ENCODE measurements around the gene NUCB1. TPM values are rescaled to one million over a fixed set of nuclear protein-coding genes. Genes with fewer than 3 reads are reported as not detected.
A peak's percentile ranks its signal among the peaks of the same experiment; 100 is the strongest.

Gene NUCB1
- total RNA-seq, 1 experiment from 2014 or later, result 142 TPM

DNA sequence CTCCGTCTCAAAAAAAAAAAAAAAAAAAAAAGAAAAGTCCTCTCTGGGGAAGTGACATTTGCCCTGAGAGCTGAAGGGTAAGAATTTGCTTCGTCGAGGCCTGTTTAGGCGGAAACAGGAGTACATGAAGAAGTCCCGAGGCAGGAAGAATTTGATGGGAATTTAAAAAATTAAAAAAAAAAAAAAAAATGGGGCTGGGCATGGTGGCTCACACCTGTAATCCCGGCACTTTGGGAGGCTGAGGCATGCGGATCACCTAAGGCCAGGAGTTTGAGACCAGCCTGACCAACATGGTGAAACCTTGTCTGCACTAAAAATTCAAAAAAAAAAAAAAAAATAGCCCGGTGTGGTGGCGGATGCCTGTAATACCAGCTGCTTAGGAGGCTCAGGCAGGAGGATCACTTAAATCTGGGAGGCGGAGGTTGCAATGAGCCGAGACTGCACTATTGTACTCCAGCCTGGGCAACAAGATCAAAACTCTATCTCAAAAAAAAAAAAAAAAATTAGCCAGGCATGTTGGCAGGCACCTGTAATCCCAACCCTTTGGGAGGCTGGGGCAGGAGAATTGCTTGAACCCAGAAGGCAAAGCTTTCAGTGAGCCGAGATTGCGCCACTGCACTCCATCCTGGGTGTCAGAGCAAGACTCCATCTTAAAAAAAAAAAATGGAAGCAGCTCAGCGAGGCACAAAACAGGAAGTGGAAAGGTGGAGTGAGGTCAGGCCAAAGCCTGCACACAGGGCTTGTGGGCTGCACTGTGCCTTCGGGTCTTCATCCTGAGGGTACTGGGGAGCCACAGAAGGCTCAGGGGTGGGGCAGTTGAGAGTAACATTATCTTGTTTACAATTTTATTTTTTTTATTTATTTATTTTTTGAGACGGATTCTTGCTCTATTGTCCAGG is 59.5 kb downstream of the NUCB1 start:
- ChIA-PET CTCF (interaction anchor here (0.6 kb wide), 2 partner anchors 34 to 284 kb away, joined by 3 read pairs; partner anchors contain the start of gene GYS1), POLR2A (interaction anchor here (0.6 kb wide), 1 partner anchor 79 kb away, joined by 3 read pairs; no protein-coding TSS in a partner anchor)
- DNase-seq, result no peak

DNA sequence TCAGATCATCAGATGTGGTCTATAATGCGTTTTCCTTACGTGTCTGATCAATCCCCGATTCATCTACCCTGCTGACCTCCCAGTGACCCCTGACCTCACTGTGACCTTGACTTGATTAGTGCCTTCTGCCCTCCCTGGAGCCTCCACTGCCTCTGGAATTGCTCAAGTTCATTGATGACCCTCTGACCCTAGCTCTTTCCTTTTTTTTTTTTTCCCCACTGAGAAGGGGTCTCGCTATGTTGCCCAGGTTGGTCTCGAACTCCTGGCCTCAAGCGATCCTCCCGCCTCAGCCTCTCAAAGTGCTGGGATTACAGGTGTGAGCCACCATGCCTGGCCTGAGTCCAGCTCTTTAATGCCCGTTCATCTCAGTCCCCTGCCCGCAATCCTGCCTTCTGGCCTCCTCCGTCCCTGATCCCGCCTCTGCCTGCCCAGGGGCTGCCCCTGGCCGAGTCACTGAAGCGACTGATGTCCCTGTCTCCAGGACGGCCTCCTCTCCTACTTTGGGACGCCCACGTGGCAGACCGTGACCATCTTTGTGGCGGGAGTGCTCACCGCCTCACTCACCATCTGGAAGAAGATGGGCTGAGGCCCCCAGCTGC is 61.0 kb downstream of the NUCB1 start:
- Histone ChIP-seq H3K4me3 (ENCODE audit: low read depth, low read length) (no peak overlapping the region), H3K9me3 (no peaks in the 10 kb centered on the region), H3K36me3 (ENCODE audit: control insufficient read depth, insufficient read depth, low read length) (peaks cover 4% of the 10 kb centered on the region), H3K4me1 (peaks cover 20% of the 10 kb centered on the region), H3K27me3 (replicated peaks; ENCODE audit: control insufficient read depth, insufficient read depth, low read length) (no peaks in the 10 kb centered on the region)
- Mint-ChIP-seq H3K27me3 (ENCODE audit: insufficient read depth, unreplicated experiment) (no peaks in the 10 kb centered on the region), H3K4me3 (ENCODE audit: unreplicated experiment) (peak overlapping the region; percentile 96), H3K36me3 (ENCODE audit: insufficient read depth, unreplicated experiment) (peaks cover 84% of the 10 kb centered on the region), H3K9me3 (ENCODE audit: unreplicated experiment) (no peaks in the 10 kb centered on the region), H3K27ac (ENCODE audit: unreplicated experiment) (peak overlapping the region; percentile 96), H3K4me1 (ENCODE audit: low read depth, unreplicated experiment) (peaks cover 40% of the 10 kb centered on the region)
- TF ChIP-seq, protein P1, sequence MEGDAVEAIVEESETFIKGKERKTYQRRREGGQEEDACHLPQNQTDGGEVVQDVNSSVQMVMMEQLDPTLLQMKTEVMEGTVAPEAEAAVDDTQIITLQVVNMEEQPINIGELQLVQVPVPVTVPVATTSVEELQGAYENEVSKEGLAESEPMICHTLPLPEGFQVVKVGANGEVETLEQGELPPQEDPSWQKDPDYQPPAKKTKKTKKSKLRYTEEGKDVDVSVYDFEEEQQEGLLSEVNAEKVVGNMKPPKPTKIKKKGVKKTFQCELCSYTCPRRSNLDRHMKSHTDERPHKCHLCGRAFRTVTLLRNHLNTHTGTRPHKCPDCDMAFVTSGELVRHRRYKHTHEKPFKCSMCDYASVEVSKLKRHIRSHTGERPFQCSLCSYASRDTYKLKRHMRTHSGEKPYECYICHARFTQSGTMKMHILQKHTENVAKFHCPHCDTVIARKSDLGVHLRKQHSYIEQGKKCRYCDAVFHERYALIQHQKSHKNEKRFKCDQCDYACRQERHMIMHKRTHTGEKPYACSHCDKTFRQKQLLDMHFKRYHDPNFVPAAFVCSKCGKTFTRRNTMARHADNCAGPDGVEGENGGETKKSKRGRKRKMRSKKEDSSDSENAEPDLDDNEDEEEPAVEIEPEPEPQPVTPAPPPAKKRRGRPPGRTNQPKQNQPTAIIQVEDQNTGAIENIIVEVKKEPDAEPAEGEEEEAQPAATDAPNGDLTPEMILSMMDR (IDR thresholded peaks at IDR 0.05; ENCODE audit: insufficient read depth in 1 of 2, low read depth in 1 of 2, low read length in 1 of 2, severe bottlenecking in 1 of 2, unreplicated experiment in 1 of 2), result no peak
- ChIA-PET POLR2A (interaction anchor here (0.6 to 1.5 kb wide), 5 partner anchors 9 to 42 kb away, joined by 3 to 9 read pairs (median 8); partner anchors contain the start of gene DHDH), CTCF (interaction anchor here (1.4 to 1.5 kb wide), 3 partner anchors 10 to 117 kb away, joined by 6 to 9 read pairs (median 7); partner anchors contain the start of gene NUCB1)
- no TSS peak for BruUV-seq (replicated peaks)
- peak in 1 of 2 experiments; percentile 46 for DNase-seq
- intact Hi-C loops (cut with micrococcal nuclease; ENCODE audit: unreplicated experiment), result loop anchor here (5.0 kb wide), 2 partner anchors 119 to 324 kb away; partner anchors contain the start of gene DBP

More for the DNA sequence above, 59.5 kb downstream of the NUCB1 start:
- no peaks in the 10 kb centered on the region for H3K9me3 Mint-ChIP-seq (ENCODE audit: unreplicated experiment)
- H3K36me3 Mint-ChIP-seq (ENCODE audit: insufficient read depth, unreplicated experiment), result peaks cover 74% of the 10 kb centered on the region
- Histone ChIP-seq H3K36me3 (ENCODE audit: control insufficient read depth, insufficient read depth, low read length) (peaks cover 2% of the 10 kb centered on the region; the same call in 1 of the 2 replicates), H3K4me1 (peaks cover 28% of the 10 kb centered on the region), H3K27me3 (replicated peaks; ENCODE audit: control insufficient read depth, insufficient read depth, low read length) (no peaks in the 10 kb centered on the region), H3K9me3 (no peaks in the 10 kb centered on the region), H3K4me3 (ENCODE audit: low read depth, low read length) (no peak overlapping the region)
- no peaks in the 10 kb centered on the region for H3K27me3 Mint-ChIP-seq (ENCODE audit: insufficient read depth, unreplicated experiment)
- no TSS peak for BruUV-seq (replicated peaks)
- peak overlapping the region; percentile 51 for H3K27ac Mint-ChIP-seq (ENCODE audit: unreplicated experiment)
- H3K4me3 Mint-ChIP-seq (ENCODE audit: unreplicated experiment), result no peak overlapping the region
- intact Hi-C loops (cut with micrococcal nuclease; ENCODE audit: unreplicated experiment), result loop anchor here (5.0 kb wide), 2 partner anchors 117 to 322 kb away; partner anchors contain the start of gene DBP
- peaks cover 37% of the 10 kb centered on the region for H3K4me1 Mint-ChIP-seq (ENCODE audit: low read depth, unreplicated experiment)
- TF ChIP-seq, protein P1 (IDR thresholded peaks at IDR 0.05; ENCODE audit: insufficient read depth in 1 of 2, low read depth in 1 of 2, low read length in 1 of 2, severe bottlenecking in 1 of 2, unreplicated experiment in 1 of 2), result no peak

DNA sequence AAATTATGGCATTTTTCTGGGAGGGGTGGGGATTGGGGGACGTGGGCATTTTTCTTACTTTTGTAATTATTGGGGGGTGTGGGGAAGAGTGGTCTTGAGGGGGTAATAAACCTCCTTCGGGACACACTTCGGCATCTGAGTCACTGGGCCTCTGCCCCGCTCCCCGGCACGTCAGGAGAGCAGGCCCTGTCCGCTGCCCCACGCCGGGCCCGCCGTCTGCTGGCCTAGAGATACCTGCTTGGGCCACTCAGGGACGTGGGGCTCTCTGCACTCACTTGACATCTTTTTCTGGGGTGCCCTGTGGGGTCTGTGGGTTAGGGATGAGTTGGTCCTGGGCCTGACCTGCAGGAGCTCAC is 61.5 kb downstream of the NUCB1 start:
- 0 out of 2 replicates have a peak, but pooled peaks cover 3% of the 10 kb centered on the region for H3K9me3 ChIP-seq
- ChIA-PET POLR2A (interaction anchor here (0.6 to 1.5 kb wide), 8 partner anchors 9 to 83 kb away, joined by 3 to 9 read pairs (median 6); partner anchors contain the start of genes DHDH, GYS1, NUCB1 and RUVBL2), CTCF (interaction anchor here (0.6 to 1.5 kb wide), 4 partner anchors 9 to 166 kb away, joined by 3 to 9 read pairs (median 6); partner anchors contain the start of gene NUCB1)
- peaks cover 6% of the 10 kb centered on the region for H3K36me3 ChIP-seq (ENCODE audit: control insufficient read depth, insufficient read depth, low read length)
- no peak for DNase-seq
- Mint-ChIP-seq H3K27me3 (ENCODE audit: insufficient read depth, unreplicated experiment) (no peaks in the 10 kb centered on the region), H3K4me3 (ENCODE audit: unreplicated experiment) (peak overlapping the region; percentile 96), H3K9me3 (ENCODE audit: unreplicated experiment) (no peaks in the 10 kb centered on the region), H3K27ac (ENCODE audit: unreplicated experiment) (peak overlapping the region; percentile 96), H3K4me1 (ENCODE audit: low read depth, unreplicated experiment) (peaks cover 40% of the 10 kb centered on the region), H3K36me3 (ENCODE audit: insufficient read depth, unreplicated experiment) (peaks cover 86% of the 10 kb centered on the region)
- H3K27me3 ChIP-seq (replicated peaks; ENCODE audit: control insufficient read depth, insufficient read depth, low read length), result no peaks in the 10 kb centered on the region
- intact Hi-C loops (cut with micrococcal nuclease; ENCODE audit: unreplicated experiment), result loop anchor here (2.0 to 5.0 kb wide), 4 partner anchors 29 to 324 kb away; partner anchors contain the start of genes DBP, DHDH, GYS1 and RUVBL2
- no peak overlapping the region for H3K4me3 ChIP-seq (ENCODE audit: low read depth, low read length)
- TF ChIP-seq, protein P1 (IDR thresholded peaks at IDR 0.05; ENCODE audit: insufficient read depth in 1 of 2, low read depth in 1 of 2, low read length in 1 of 2, severe bottlenecking in 1 of 2, unreplicated experiment in 1 of 2), result no peak
- BruUV-seq (replicated peaks), result no TSS peak
- peaks cover 24% of the 10 kb centered on the region for H3K4me1 ChIP-seq
